Natural killer cell treated with Interleukin-12 subunit alpha and Interleukin-12 subunit beta and Interleukin-15 and Interleukin-18, amount 100 ng/mL, for 72 hours (primary cell): ENCODE data around the gene EGFLAM. TPM values are rescaled to one million over a fixed set of nuclear protein-coding genes. Genes with fewer than 3 reads are reported as not detected.

Source experiments
- ATAC-seq, 2 donors: fragments of 150-1000 bp; cut with Tn5 transposase in 1 of 2; sonication (Bioruptor Pico), chemical (Tn5 transposase) in 1 of 2; 2 replicates each; pipeline ENCODE4 v1.10.0; 2021
- DNase-seq: peaks from one replicate; pipeline ENCODE4 v3.0.0; 2022; ENCODE audit warnings: low spot score
- H3K27ac Mint-ChIP-seq, 2 donors: 1 replicate in 1 of 2; 2 replicates in 1 of 2; pipeline ENCODE4 v1.8.0; 2022; ENCODE audit warnings: mixed read lengths in 2 of 2, mild to moderate bottlenecking in 1 of 2, moderate library complexity in 1 of 2
- H3K27me3 Mint-ChIP-seq, 2 donors: 1 replicate in 1 of 2; 2 replicates in 1 of 2; pipeline ENCODE4 v1.8.0; 2022; ENCODE audit warnings: mixed read lengths in 2 of 2
- H3K36me3 Mint-ChIP-seq: one replicate; pipeline ENCODE4 v1.8.0; 2022; ENCODE audit warnings: mixed read lengths
- H3K4me1 Mint-ChIP-seq, 2 donors: 1 replicate in 1 of 2; 2 replicates in 1 of 2; pipeline ENCODE4 v1.8.0; 2022; ENCODE audit warnings: low read depth in 2 of 2, mixed read lengths in 2 of 2, mild to moderate bottlenecking in 1 of 2
- H3K4me3 Mint-ChIP-seq: one replicate; pipeline ENCODE4 v1.8.0; 2022; ENCODE audit warnings: mixed read lengths
- H3K9me3 Mint-ChIP-seq: 2 replicates; pipeline ENCODE4 v1.8.0; 2022; ENCODE audit warnings: mixed read lengths
- total RNA-seq, 2 donors: library from RNA; stranded (reverse); gene quantifications; one replicate each; pipeline ENCODE4 v1.2.3, GENCODE V29; 2022

The EGFLAM gene
- total RNA-seq, 2 donors from 2014 or later, result not detected

DNA sequence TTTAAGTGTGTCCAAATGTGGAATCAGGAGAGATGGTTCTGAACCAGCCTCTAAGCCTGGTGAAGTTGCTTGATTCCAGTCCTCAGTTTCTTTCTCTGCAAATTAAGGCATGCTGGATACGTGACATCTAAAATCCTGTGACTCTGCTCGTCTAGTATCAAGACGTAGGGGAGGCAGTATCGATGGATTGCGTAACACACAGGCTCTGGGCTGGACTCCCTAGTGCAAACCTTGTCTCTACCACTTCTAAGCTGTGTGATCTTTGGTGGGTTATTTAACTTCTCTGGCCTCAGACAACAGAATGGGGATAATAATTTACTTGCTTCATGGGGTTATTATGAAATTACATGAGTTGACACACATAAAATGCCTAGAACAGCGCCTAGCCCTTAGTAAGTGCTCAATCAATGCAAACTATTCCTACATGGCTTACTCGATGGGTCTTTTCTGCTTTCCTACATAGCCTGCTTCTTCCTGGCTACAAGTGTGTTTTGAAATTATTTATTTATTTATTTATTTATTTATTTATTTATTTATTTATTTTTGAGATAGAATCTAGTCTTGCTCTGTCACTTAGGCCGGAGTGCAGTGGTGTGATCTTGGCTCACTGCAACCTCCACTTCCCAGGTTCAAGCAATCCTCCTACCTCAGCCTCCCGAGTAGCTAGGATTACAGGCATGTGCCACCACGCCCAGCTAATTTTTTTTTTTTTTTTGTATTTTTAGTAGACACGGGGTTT, 102.1 kb downstream of the EGFLAM start:
- no peaks in the 10 kb centered on the region for H3K36me3 Mint-ChIP-seq
- DNase-seq (no peak), ATAC-seq (no peak)
- no peak overlapping the region for H3K27ac Mint-ChIP-seq
- no peaks in the 10 kb centered on the region for H3K4me1 Mint-ChIP-seq
- no peaks in the 10 kb centered on the region for H3K9me3 Mint-ChIP-seq
- no peak overlapping the region for H3K4me3 Mint-ChIP-seq
- peaks cover 6 to 13% of the 10 kb centered on the region in 2 donors for H3K27me3 Mint-ChIP-seq

GRCh38 chr5:38362713-38363112, 104.4 kb downstream of the EGFLAM start:
- Mint-ChIP-seq H3K4me3 (no peak overlapping the region), H3K27me3 (peaks cover 11 to 13% of the 10 kb centered on the region in 2 donors)

GRCh38 chr5:38364825-38365224, 106.5 kb downstream of the EGFLAM start:
- Mint-ChIP-seq H3K36me3 (no peaks in the 10 kb centered on the region), H3K9me3 (no peaks in the 10 kb centered on the region), H3K4me1 (no peaks in the 10 kb centered on the region), H3K27ac (no peak overlapping the region), H3K27me3 (peaks cover 13 to 17% of the 10 kb centered on the region in 2 donors), H3K4me3 (no peak overlapping the region)
- DNase-seq (no peak), ATAC-seq (no peak)

More at GRCh38 chr5:38362713-38363112, 104.4 kb downstream of the EGFLAM start:
- Mint-ChIP-seq H3K4me1 (no peaks in the 10 kb centered on the region), H3K27ac (no peak overlapping the region), H3K9me3 (no peaks in the 10 kb centered on the region), H3K36me3 (no peaks in the 10 kb centered on the region)
- DNase-seq (no peak), ATAC-seq (no peak)

DNA sequence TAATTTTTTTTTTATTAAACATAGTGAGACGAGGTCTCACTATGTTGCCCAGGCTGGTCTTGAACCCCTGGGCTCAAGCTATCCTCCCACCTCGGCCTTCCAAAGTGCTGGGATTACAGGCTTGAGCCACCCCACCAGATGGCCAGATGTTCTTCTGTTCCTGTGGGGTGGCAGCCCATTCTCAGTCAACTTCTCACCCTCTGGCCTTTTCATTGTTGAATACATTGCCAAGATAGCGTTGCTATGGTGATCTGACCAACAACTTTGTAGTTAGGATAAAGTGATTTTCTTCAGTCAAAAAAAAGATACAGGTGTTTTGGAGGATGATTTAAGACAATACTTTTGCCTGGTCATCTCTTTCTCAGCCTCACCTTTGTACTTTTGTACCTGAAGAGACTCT, 109.1 kb downstream of the EGFLAM start:
- H3K27me3 Mint-ChIP-seq, result peaks cover 13 to 17% of the 10 kb centered on the region in 2 donors
- no peaks in the 10 kb centered on the region for H3K4me1 Mint-ChIP-seq
- no peaks in the 10 kb centered on the region for H3K9me3 Mint-ChIP-seq
- no peak for DNase-seq
- ATAC-seq, result no peak
- no peak overlapping the region for H3K27ac Mint-ChIP-seq
- no peak overlapping the region for H3K4me3 Mint-ChIP-seq
- H3K36me3 Mint-ChIP-seq, result no peaks in the 10 kb centered on the region

GRCh38 chr5:38367966-38368365, 109.6 kb downstream of the EGFLAM start:
- Mint-ChIP-seq H3K9me3 (no peaks in the 10 kb centered on the region), H3K36me3 (no peaks in the 10 kb centered on the region), H3K4me3 (no peak overlapping the region)

GRCh38 chr5:38369692-38370091, 111.3 kb downstream of the EGFLAM start:
- no peak overlapping the region for H3K27ac Mint-ChIP-seq
- no peaks in the 10 kb centered on the region for H3K9me3 Mint-ChIP-seq
- ATAC-seq (no peak), DNase-seq (no peak)
- H3K27me3 Mint-ChIP-seq, result peaks cover 15 to 18% of the 10 kb centered on the region in 2 donors
- no peak overlapping the region for H3K4me3 Mint-ChIP-seq
- H3K4me1 Mint-ChIP-seq, result no peaks in the 10 kb centered on the region
- no peaks in the 10 kb centered on the region for H3K36me3 Mint-ChIP-seq

More at GRCh38 chr5:38367966-38368365, 109.6 kb downstream of the EGFLAM start:
- peaks cover 13 to 17% of the 10 kb centered on the region in 2 donors for H3K27me3 Mint-ChIP-seq
- H3K27ac Mint-ChIP-seq, result no peak overlapping the region
- DNase-seq (no peak), ATAC-seq (no peak)
- no peaks in the 10 kb centered on the region for H3K4me1 Mint-ChIP-seq

DNA sequence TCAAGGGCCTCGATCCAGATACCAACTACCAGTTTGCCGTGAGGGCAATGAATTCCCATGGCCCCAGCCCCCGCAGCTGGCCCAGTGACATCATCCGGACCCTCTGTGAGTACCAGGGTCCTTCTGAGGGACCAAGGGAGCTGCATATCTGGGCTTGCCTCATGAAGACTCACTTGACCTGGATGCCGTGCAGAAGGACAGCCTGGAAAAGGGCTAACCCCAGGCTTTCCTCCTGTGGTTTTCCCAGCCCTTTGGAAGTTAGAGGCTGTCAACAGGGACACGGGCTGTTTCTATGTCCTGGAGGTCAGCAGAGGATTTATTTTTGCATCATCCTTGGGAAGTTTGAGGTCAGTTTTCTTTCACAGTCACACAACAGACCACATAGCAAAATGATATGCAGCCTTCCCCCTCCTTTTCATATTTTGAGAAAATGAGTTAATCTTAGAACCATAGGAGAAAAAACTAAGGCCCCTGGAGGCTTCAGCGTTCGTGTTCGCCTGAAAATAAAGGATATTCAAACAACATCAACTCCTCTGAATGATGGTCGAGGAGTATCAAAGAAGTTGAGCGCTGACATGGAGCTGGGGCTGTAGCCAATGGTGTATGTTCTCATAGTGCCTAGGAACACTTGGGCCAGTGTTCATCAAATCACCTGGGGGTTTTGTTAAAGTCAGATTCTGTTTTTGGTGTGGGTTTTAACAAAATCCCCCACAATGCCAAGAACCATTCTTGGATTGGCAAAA, 112.2 kb downstream of the EGFLAM start:
- DNase-seq (no peak), ATAC-seq (no peak)
- Mint-ChIP-seq H3K9me3 (no peaks in the 10 kb centered on the region), H3K27ac (no peak overlapping the region), H3K36me3 (no peaks in the 10 kb centered on the region), H3K4me1 (no peaks in the 10 kb centered on the region), H3K27me3 (peaks cover 14 to 17% of the 10 kb centered on the region in 2 donors), H3K4me3 (no peak overlapping the region)

GRCh38 chr5:38371596-38371995, 113.2 kb downstream of the EGFLAM start:
- Mint-ChIP-seq H3K27me3 (peaks cover 15 to 19% of the 10 kb centered on the region in 2 donors), H3K4me1 (no peaks in the 10 kb centered on the region), H3K4me3 (no peak overlapping the region), H3K36me3 (no peaks in the 10 kb centered on the region), H3K27ac (no peak overlapping the region), H3K9me3 (no peaks in the 10 kb centered on the region)
- ATAC-seq (no peak), DNase-seq (no peak)

DNA sequence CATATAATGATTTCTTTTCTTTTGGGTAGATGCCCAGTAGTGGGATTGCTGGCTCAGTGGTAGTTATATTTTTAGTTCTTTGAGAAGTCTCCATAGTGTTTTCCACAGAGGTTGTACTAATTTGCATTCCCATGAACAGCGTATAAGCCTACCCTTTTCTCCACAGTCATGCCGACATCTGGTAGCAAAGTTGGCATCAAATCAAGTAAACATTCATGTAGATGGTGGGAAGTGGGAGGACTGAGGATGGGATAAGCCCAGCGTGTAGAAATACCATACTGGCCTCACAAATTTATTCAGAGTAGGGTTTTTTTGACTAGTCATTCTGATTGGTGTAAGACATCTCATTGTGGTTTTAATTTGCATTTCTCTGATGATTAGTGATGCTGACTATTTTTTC, 115.4 kb downstream of the EGFLAM start:
- Mint-ChIP-seq H3K4me1 (no peaks in the 10 kb centered on the region), H3K27ac (no peak overlapping the region), H3K36me3 (no peaks in the 10 kb centered on the region), H3K27me3 (peaks cover 23 to 36% of the 10 kb centered on the region in 2 donors), H3K9me3 (no peaks in the 10 kb centered on the region), H3K4me3 (no peak overlapping the region)
- ATAC-seq (no peak), DNase-seq (no peak)

DNA sequence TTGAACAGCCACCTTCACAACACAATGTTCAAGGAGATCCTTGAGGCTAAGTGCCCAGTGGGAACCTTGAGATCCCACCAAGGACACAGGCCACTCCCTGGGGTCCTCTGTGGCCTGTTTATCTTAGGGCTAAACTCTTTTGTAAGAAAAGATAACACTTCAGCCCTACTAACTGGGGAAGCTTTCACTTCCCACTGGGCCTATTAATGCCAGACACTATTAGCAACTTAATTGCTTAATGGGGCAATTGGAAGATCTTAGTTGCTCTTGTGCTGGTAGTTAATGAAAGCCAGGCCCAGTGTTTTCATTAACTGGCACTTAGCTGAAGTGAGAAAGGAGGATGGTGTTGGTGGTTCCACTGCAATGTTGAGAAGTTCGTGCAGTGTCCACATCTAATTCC, 117.1 kb downstream of the EGFLAM start:
- H3K27me3 Mint-ChIP-seq, result peaks cover 32 to 51% of the 10 kb centered on the region in 2 donors
- DNase-seq (no peak), ATAC-seq (no peak)
- no peaks in the 10 kb centered on the region for H3K36me3 Mint-ChIP-seq
- no peak overlapping the region for H3K4me3 Mint-ChIP-seq
- H3K27ac Mint-ChIP-seq, result no peak overlapping the region
- H3K4me1 Mint-ChIP-seq, result no peaks in the 10 kb centered on the region
- H3K9me3 Mint-ChIP-seq, result no peaks in the 10 kb centered on the region

DNA sequence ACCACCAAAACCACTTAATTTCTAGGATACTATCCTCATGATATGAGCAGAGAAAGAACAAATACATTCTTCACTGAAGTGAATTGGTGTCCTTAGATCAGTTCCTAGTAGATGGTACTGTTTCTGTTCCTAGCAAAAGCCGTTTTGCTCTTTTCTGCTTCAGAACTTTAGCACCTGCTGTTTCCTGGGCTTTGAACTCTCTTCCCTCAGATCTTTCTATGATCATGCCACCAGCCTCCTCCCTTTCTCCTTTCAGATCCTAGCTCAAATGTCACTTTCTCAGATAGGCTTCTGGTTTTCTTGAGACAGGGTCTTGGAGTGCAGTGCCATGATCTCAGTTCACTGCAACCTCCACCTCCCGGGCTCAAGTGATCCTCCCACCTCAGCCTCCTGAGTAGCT, 118.0 kb downstream of the EGFLAM start:
- ATAC-seq (no peak), DNase-seq (no peak)
- no peak overlapping the region for H3K4me3 Mint-ChIP-seq
- H3K36me3 Mint-ChIP-seq, result no peaks in the 10 kb centered on the region
- no peaks in the 10 kb centered on the region for H3K9me3 Mint-ChIP-seq
- peaks cover 35 to 61% of the 10 kb centered on the region in 2 donors for H3K27me3 Mint-ChIP-seq
- H3K4me1 Mint-ChIP-seq, result no peaks in the 10 kb centered on the region
- H3K27ac Mint-ChIP-seq, result no peak overlapping the region

- no peak overlapping the region for H3K4me3 Mint-ChIP-seq
- peaks cover 0 to 3% of the 10 kb centered on the region in 2 donors for H3K4me1 Mint-ChIP-seq
- DNase-seq (no peak), ATAC-seq (no peak)
- H3K27ac Mint-ChIP-seq, result no peak overlapping the region
- H3K27me3 Mint-ChIP-seq, result peaks cover 40 to 67% of the 10 kb centered on the region in 2 donors
- no peaks in the 10 kb centered on the region for H3K36me3 Mint-ChIP-seq
- H3K9me3 Mint-ChIP-seq, result no peaks in the 10 kb centered on the region
These were observed 120.2 kb downstream of the EGFLAM start for GRCh38 chr5:38378579-38378978.

DNA sequence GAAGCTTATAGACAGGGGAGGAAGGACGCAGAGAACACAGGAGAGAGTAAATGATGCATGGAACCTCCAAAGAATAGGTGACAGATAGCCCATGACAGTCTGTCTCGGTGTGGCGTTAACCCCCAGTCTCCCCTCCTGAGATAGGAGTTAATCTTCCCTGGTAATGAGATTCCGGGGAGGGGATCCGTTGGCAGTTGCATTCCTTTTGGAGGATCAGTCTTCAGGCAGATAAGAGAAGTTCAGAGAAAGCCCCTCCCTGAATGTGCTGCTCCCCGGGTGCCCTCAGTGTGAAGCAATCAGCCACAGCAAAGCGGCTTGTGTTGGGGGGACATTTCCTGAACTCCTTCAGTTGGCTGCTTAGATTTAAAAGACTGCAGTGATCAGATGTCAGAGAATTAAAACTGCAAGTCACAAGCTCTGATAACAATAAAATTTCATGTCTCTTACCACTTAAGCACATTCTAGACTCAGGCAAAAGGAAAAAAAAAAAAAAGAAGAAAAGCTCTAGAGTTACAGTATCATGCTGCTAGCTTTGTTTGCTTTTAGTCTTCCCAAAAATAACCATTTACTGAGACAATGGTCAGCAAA, 121.1 kb downstream of the EGFLAM start:
- Mint-ChIP-seq H3K9me3 (no peaks in the 10 kb centered on the region), H3K27me3 (peaks cover 39 to 66% of the 10 kb centered on the region in 2 donors)

DNA sequence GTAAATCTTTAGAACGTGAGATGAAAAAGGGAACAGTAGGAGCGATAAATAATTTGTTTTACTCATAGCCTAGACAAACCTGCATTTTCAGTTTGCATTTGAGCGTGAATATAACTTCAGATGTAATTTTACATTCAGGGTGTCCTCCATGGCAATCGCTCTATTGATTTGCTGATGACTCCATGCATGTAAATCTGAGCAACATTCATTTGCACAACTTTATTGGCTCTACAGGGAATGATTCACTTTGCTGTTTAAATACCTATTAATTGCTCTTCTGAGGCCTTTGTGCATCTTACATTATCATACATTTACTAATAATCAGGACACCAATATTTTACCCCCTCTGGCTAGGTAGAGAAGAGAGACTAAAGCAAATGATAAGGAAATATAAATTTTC, 122.2 kb downstream of the EGFLAM start:
- no peak overlapping the region for H3K4me3 Mint-ChIP-seq
- DNase-seq (no peak), ATAC-seq (no peak)
- H3K27me3 Mint-ChIP-seq, result peaks cover 37 to 62% of the 10 kb centered on the region in 2 donors
- H3K9me3 Mint-ChIP-seq, result no peaks in the 10 kb centered on the region
- H3K27ac Mint-ChIP-seq, result no peak overlapping the region
- H3K36me3 Mint-ChIP-seq, result no peaks in the 10 kb centered on the region
- peaks cover 0 to 3% of the 10 kb centered on the region in 2 donors for H3K4me1 Mint-ChIP-seq

More for the DNA sequence above, 121.1 kb downstream of the EGFLAM start:
- Mint-ChIP-seq H3K27ac (no peak overlapping the region), H3K36me3 (no peaks in the 10 kb centered on the region), H3K4me3 (no peak overlapping the region), H3K4me1 (peaks cover 0 to 3% of the 10 kb centered on the region in 2 donors)
- no peak for DNase-seq
- ATAC-seq, result no peak
